HG02623 (cell line): ENCODE results near the gene FSTL4.

Source experiments
- ATAC-seq: cut with Tn5 transposase; IDR thresholded peaks from one replicate; pipeline ENCODE4 v1.9.1; 2021; ENCODE audit warnings: moderate library complexity; ENCODE audit not compliant: unreplicated experiment

Gene FSTL4

DNA sequence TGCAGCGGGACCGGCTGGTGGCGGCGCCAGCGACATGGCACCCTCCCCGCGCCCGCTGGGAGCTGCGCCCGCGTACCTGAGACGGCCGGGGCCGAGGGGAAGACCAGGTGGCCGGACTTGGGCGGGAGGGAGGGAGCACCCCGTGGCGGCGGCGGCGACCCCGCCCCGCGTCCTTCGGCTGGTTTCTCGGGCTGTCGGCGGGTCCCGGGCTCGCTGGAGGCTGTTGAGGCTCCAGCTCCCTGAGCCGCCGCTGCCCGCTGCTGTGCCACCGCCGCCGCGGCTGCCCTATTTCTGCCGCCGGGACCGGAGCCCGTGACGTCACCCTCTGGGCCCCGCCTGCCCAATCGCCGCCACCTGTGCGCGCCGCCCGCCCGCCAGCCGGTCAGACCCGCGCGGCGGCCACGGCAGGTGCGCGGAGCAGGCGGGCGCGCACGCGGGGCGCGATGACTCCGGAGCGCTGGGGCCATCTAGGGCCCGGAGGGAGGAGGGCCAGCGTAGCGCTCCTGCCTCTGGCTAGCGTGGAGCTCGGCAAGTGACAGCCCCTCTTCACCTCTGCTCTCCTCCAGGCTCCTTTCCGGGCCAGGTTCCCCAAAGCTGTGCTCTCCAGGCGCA, at the start of gene FSTL4:
TSS of gene FSTL4 (minus strand) at position 293 of the 612 bp plus-strand sequence.
- ATAC-seq, result no peak

DNA sequence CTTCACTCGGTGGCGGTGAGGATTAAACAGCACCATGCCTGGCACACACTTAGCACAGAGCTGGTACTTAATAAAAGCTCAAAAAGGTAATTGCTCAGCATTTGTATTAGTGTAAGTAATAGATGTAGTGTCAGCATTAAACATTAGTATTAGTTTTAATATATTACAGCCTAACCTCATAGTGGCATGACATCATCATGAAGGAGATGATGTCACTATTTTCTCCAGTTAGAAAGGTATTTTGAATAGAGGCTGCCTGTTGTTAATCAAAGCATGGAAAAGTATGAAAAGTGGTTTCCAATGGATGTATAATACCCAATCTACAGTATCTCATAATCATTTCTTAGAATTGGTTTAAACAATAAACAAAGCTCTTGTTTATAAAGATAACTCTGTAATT, 49.0 kb upstream of the FSTL4 start:
- no peak for ATAC-seq

DNA sequence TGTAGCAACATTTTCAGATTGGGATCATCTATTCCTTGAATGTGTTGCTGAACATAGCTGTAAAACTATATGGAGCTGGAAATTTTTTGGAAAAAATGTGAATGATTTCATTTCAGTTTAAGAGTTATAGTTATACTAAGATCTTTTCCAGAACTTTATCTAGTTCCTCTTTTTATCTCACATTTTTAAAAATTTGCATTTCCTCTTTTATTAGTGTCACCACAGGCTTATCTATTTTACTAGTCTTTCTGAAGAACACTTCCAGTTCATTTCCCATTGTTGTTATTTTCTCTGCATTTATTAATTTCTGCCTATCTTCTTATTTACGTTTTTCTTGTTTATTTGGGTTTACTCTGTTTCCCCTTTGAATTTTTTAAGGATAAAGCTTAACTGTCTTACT, 46.0 kb upstream of the FSTL4 start:
- no peak for ATAC-seq

DNA sequence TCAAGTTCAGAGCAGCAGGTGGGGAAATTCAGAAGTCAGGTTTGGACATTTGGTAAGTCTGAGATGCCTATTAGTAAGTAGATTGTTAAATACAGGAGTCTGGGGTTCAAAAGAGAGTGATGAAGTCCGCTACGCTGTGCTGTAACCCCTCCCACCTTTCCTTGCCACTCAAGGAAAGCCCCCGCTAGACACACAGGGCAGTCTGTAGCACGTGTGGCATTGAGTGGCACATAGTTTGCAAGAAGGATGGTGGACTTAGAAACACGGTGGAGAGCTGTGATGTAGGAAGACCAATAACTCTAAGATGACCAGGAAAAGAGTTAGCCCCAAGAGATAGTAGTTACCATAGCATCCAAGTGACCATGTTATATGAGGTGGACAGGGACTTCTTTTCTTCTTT, 44.7 kb upstream of the FSTL4 start:
- ATAC-seq, result no peak

GRCh38 chr5:133655966-133656365, 43.6 kb upstream of the FSTL4 start:
- ATAC-seq, result no peak

DNA sequence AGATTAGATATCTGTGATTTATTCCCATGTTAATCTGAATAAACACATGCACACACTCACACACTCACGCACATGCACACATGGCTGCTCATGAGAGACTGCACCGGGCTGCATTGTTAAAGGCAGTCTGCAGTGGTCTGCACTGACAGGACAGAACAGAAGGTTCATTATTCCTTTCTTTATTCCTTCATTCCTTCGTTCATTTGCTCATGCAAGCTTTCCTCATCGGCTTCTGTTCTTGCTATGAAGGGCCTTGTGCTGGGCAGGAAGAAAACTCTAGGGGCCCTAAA, 41.4 kb upstream of the FSTL4 start:
- ATAC-seq, result no peak

DNA sequence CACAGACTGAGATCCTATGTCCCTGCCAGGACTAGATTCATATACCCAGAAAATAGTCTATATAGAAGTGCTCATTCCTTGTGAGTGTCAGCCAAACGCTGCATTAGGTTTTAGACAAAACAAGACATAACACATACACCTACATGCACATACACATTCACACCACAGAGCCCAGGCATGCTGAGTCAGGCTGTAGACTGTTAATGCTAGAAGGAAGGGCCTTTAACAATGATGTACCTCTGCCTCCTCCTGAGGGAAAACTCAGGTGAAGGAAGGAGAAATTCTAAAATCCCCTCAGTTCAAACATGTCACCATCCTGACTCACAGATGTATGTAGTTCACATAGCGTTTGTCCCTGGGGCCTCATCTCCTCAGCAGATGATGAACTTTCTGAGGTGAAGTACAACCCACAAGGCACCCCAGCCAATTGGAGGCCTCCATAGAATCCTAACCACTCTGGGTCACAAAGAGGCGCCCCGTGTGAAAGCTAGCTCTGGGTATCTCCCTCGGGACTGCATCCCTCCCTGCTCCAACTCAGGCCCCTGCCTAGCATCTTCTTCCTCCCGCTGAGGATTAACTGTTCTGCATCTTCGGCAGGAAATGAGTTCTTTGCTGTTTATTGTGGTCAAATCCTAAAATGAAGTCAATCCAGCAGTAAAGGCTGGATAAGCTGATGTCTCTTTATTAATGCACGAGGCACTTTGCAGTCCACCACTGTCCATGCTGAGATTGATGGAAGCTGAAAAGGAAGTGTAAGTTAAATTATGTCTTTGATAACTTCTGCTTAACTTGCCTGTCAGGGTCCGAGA, 40.8 kb upstream of the FSTL4 start:
- ATAC-seq, result no peak

- no peak for ATAC-seq
Measured at GRCh38 chr5:133644000-133644865, 31.9 kb upstream of the FSTL4 start.

GRCh38 chr5:133643365-133643764, 31.0 kb upstream of the FSTL4 start:
- no peak for ATAC-seq

- ATAC-seq, result no peak
Measured at GRCh38 chr5:133642153-133642722, 29.9 kb upstream of the FSTL4 start.

- no peak for ATAC-seq
Measured at GRCh38 chr5:133641683-133642082, 29.3 kb upstream of the FSTL4 start.

GRCh38 chr5:133639850-133640528, 27.6 kb upstream of the FSTL4 start:
- ATAC-seq, result no peak

- no peak for ATAC-seq
Measured at GRCh38 chr5:133638436-133638835, 26.1 kb upstream of the FSTL4 start.

DNA sequence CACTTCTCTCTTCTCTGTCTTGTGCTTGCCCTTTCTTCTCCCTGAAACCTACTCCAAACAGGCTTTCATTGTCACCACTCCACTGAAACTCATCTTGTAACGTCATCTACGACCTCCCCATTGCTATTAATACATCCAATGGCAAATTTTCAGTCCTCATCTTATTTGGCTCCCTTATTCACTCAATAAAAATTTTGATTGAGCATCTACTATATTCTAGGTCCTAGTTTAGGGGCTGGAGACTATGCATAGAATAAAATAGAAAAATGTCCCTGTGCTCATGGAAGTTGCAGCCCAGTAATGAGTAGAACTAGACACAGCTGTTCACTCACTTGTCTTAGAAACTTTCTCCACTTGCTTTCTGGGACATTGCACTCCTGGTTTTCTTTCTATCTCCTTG, 24.9 kb upstream of the FSTL4 start:
- no peak for ATAC-seq

DNA sequence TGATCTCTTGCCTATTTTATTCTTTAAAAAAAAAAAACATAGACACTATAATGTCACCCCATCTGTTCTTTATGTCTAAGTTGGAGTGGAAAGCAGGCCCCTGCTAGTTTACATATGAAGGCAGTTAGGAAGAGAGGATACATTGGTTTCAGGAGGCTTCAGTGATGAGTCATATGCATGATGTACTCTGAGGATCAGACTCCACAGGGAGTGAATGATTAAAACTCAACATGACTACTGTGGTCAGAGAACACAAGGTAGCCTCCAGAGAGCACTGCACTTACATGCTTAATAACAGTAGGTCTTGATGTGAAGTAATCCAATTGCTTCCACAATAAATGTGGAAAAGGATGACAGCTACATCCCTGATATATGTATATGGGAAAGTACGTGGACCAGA, 22.7 kb upstream of the FSTL4 start:
- no peak for ATAC-seq

GRCh38 chr5:133627180-133627579, 14.8 kb upstream of the FSTL4 start:
- ATAC-seq, result no peak

GRCh38 chr5:133624316-133624715, 12.0 kb upstream of the FSTL4 start:
- no peak for ATAC-seq

DNA sequence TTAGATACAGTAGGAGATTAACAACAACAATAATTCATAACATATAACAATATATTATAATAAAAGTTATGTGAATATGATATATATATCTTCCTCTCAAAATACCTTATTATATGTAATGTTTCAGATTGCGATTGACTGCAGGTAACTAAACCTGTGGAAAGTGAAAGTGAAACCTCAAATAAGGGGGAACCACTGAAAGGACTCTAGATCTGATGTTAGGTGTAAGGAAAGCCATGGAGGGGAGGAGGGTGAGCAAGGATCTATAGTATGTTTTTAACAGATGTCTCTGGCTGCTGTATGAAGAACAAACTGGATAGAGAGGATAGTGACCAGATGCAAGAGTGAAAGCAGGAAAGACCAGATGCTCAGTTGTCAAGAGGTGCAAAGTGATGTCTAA, 5.8 kb upstream of the FSTL4 start:
- ATAC-seq, result no peak

- no peak for ATAC-seq
Measured at GRCh38 chr5:133613743-133614142, 1.4 kb upstream of the FSTL4 start.

DNA sequence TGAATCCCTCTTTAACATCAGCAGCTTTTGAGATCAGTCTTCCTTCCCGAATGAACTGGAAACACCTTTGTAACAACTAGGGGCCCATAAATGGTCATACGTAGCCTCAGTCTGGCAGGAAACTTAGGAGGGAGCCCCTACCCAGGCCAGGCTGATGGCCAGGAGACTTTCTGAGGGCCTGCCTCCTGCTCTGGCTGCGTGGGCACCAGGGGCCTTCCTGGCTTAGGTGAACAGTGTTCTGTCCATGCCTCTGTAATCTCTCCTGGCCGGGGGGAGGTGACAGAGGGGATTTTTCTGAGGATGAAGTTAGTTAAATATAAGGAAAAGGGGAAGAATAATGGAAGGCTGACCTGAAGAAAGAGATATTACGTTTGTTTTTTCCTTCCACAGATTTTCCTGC, 843 bp upstream of the FSTL4 start:
- ATAC-seq, result no peak
